Activated B cell treated with CpG ODN at 0.5 μM for 24 hours (primary cell): ENCODE results near the gene CYP4A22. TPM values are rescaled to one million over a fixed set of nuclear protein-coding genes. Genes with fewer than 3 reads are reported as not detected.

Experiments used
- ATAC-seq: fragments of 200-7000 bp; cut with Tn5 transposase; one replicate; pipeline ENCODE4 v1.10.0; 2021; ENCODE audit warnings: low read depth, mild to moderate bottlenecking, moderate library complexity
- CTCF ChIA-PET: fragments of 350-600 bp; sonication (Branson Sonifier 250); formaldehyde crosslinking; loops from one replicate; lab custom pipeline; 2021; ENCODE audit warnings: antibody characterized with exemption; lab: Charles Lee
- POLR2A ChIA-PET: fragments of 350-600 bp; sonication (Branson Sonifier 250); formaldehyde crosslinking; loops from one replicate; lab custom pipeline; 2021; ENCODE audit warnings: antibody characterized with exemption; lab: Charles Lee
- DNase-seq: peaks from one replicate; pipeline ENCODE4 v3.0.0; 2022
- H3K27ac Mint-ChIP-seq: one replicate; pipeline ENCODE4 v1.8.0; 2020; ENCODE audit warnings: mixed read lengths
- H3K27me3 Mint-ChIP-seq: one replicate; pipeline ENCODE4 v1.8.0; 2021; ENCODE audit warnings: mixed read lengths
- H3K36me3 Mint-ChIP-seq: one replicate; pipeline ENCODE4 v1.8.0; 2021; ENCODE audit warnings: low read depth, mixed read lengths
- H3K4me1 Mint-ChIP-seq: one replicate; pipeline ENCODE4 v1.8.0; 2021; ENCODE audit warnings: mixed read lengths
- H3K4me3 Mint-ChIP-seq: one replicate; pipeline ENCODE4 v1.8.0; 2020; ENCODE audit warnings: mild to moderate bottlenecking, mixed read lengths
- H3K9me3 Mint-ChIP-seq: one replicate; pipeline ENCODE4 v1.8.0; 2020; ENCODE audit warnings: mixed read lengths
- intact Hi-C: fragments of 100-400 bp; cut with micrococcal nuclease; formaldehyde crosslinking; loops from one replicate; pipeline ENCODE4 v1.15.1; 2024
- total RNA-seq: library from RNA; stranded (reverse); gene quantifications from 2 replicates; pipeline ENCODE4 v1.2.3, GENCODE V29; 2022
- TF ChIP-seq, protein P1 (sequence below): fragments of 200-600 bp; IDR thresholded peaks from one replicate; pipeline ENCODE4 v1.8.0; 2022; ENCODE audit warnings: antibody characterized with exemption, mild to moderate bottlenecking

Gene CYP4A22
- total RNA-seq, 1 donor from 2014 or later = not detected

DNA sequence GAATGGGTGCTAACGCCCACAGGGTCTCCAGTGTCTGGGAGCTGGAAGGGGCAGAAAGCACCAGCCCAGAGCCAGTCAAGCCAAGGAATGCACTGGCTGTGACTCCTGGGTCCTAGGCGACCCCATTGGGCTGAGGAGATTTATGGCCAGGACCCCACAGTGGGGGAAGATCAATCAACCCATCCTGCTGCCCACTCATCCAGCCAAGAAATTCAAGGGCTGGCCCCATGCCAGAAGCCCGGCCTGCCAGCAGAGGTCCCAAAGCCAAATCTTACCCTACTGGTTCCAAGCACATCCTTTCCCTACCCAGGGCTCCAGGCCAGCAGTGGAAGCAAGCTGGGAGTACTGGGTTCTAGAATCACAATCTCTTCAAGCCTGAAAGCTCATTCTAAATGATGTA lies 59.4 kb downstream of the CYP4A22 start:
- H3K4me3 Mint-ChIP-seq = no peak overlapping the region
- POLR2A ChIA-PET = no interaction called here
- intact Hi-C loops = loop anchor here (10.0 kb wide), 1 partner anchor 138 kb away; the partner anchor contains the start of gene CMPK1
- H3K4me1 Mint-ChIP-seq = no peaks in the 10 kb centered on the region
- peaks cover 37% of the 10 kb centered on the region for H3K27me3 Mint-ChIP-seq
- H3K36me3 Mint-ChIP-seq = no peaks in the 10 kb centered on the region
- no peaks in the 10 kb centered on the region for H3K9me3 Mint-ChIP-seq
- no peak overlapping the region for H3K27ac Mint-ChIP-seq
- CTCF ChIA-PET = no interaction called here
- DNase-seq (no peak), ATAC-seq (no peak)
- TF ChIP-seq, protein P1, sequence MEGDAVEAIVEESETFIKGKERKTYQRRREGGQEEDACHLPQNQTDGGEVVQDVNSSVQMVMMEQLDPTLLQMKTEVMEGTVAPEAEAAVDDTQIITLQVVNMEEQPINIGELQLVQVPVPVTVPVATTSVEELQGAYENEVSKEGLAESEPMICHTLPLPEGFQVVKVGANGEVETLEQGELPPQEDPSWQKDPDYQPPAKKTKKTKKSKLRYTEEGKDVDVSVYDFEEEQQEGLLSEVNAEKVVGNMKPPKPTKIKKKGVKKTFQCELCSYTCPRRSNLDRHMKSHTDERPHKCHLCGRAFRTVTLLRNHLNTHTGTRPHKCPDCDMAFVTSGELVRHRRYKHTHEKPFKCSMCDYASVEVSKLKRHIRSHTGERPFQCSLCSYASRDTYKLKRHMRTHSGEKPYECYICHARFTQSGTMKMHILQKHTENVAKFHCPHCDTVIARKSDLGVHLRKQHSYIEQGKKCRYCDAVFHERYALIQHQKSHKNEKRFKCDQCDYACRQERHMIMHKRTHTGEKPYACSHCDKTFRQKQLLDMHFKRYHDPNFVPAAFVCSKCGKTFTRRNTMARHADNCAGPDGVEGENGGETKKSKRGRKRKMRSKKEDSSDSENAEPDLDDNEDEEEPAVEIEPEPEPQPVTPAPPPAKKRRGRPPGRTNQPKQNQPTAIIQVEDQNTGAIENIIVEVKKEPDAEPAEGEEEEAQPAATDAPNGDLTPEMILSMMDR = no peak

GRCh38 chr1:47198214-47198613 lies 61.0 kb downstream of the CYP4A22 start:
- H3K27me3 Mint-ChIP-seq = peaks cover 30% of the 10 kb centered on the region
- TF ChIP-seq, protein P1 = no peak
- intact Hi-C loops = loop anchor here (10.0 kb wide), 1 partner anchor 137 kb away; the partner anchor contains the start of gene CMPK1
- H3K9me3 Mint-ChIP-seq = peaks cover 2% of the 10 kb centered on the region
- ATAC-seq = no peak
- no peak for DNase-seq
- peaks cover 2% of the 10 kb centered on the region for H3K4me1 Mint-ChIP-seq
- CTCF ChIA-PET = interaction anchor here (1.1 kb wide), 1 partner anchor 528 kb away, joined by 3 read pairs; no protein-coding TSS in a partner anchor
- H3K36me3 Mint-ChIP-seq = no peaks in the 10 kb centered on the region
- H3K27ac Mint-ChIP-seq = no peak overlapping the region
- POLR2A ChIA-PET = no interaction called here
- no peak overlapping the region for H3K4me3 Mint-ChIP-seq

Other genes starting within 250 kb of the CYP4A22 start
- gene CYP4A11, start 196.0 kb upstream of the CYP4A22 start, total RNA-seq = not detected in 2 replicates
- gene CYP4X1, start 113.8 kb upstream of the CYP4A22 start, total RNA-seq = not detected in 2 replicates
- gene CYP4Z1, start 70.2 kb upstream of the CYP4A22 start, total RNA-seq = not detected in 2 replicates
- not detected in 2 replicates for gene PDZK1IP1, start 52.6 kb downstream of the CYP4A22 start, total RNA-seq
- not detected in 2 replicates for gene TAL1, start 94.8 kb downstream of the CYP4A22 start, total RNA-seq
- 2.6 and 4.2 TPM in 2 replicates for gene STIL, start 176.7 kb downstream of the CYP4A22 start, total RNA-seq
- 97.1 and 98.1 TPM in 2 replicates for gene CMPK1, start 196.3 kb downstream of the CYP4A22 start, total RNA-seq